H9 (cell line): Measurements from ENCODE around the gene CLIC3. TPM values are rescaled to one million over a fixed set of nuclear protein-coding genes. Genes with fewer than 3 reads are reported as not detected.

Experiments used
- DNase-seq: peaks from one replicate; pipeline ENCODE4 v3.0.0-alpha.2; 2017
- H2AFZ ChIP-seq: one replicate; pipeline ENCODE4 v1.6.1; 2013; ENCODE audit warnings: mild to moderate bottlenecking, low read length, control low read depth, moderate library complexity
- H2AK5ac ChIP-seq: 2 replicates; pipeline ENCODE4 v1.6.1; 2013; ENCODE audit warnings: low read length, control low read depth, mixed read lengths; ENCODE audit not compliant: insufficient read length
- H2BK120ac ChIP-seq: one replicate; pipeline ENCODE4 v1.6.1; 2013; ENCODE audit warnings: low read depth, mild to moderate bottlenecking, low read length, control low read depth, inconsistent platforms; ENCODE audit not compliant: poor library complexity, severe bottlenecking
- H2BK12ac ChIP-seq: 2 replicates; pipeline ENCODE4 v1.6.1; 2013; ENCODE audit warnings: low read length, control low read depth, mixed read lengths, low read depth; ENCODE audit not compliant: insufficient read length
- H2BK15ac ChIP-seq: 2 replicates; pipeline ENCODE4 v1.6.1; 2013; ENCODE audit warnings: low read depth, low read length, control low read depth
- H2BK20ac ChIP-seq: one replicate; pipeline ENCODE4 v1.6.1; 2013; ENCODE audit warnings: low read depth, mild to moderate bottlenecking, low read length, control low read depth, inconsistent platforms; ENCODE audit not compliant: poor library complexity, severe bottlenecking
- H2BK5ac ChIP-seq: 2 replicates; pipeline ENCODE4 v1.6.1; 2013; ENCODE audit warnings: low read length, control low read depth, mixed read lengths; ENCODE audit not compliant: insufficient read length
- H3K14ac ChIP-seq: 2 replicates; pipeline ENCODE4 v1.6.1; 2013; ENCODE audit warnings: low read length, control low read depth; ENCODE audit not compliant: insufficient read depth
- H3K18ac ChIP-seq: 2 replicates; pipeline ENCODE4 v1.6.1; 2013; ENCODE audit warnings: low read depth, mild to moderate bottlenecking, mixed read lengths, low read length, control low read depth; ENCODE audit not compliant: insufficient read length
- H3K23ac ChIP-seq: 2 replicates; pipeline ENCODE4 v1.6.1; 2013; ENCODE audit warnings: low read length, control low read depth, mixed read lengths, low read depth; ENCODE audit not compliant: insufficient read length
- H3K23me2 ChIP-seq: 2 replicates; pipeline ENCODE4 v1.6.1; 2013; ENCODE audit warnings: low read depth, mild to moderate bottlenecking, mixed read lengths, low read length, control low read depth; ENCODE audit not compliant: insufficient read length, poor library complexity, severe bottlenecking
- H3K27ac ChIP-seq: 2 replicates; pipeline ENCODE4 v1.5.1; 2013; ENCODE audit warnings: low read length, control low read depth, mixed read lengths, low read depth; ENCODE audit not compliant: insufficient read length
- H3K27me3 ChIP-seq: 2 replicates; pipeline ENCODE4 v1.6.1; 2013; ENCODE audit warnings: low read length, control low read depth, inconsistent platforms; ENCODE audit not compliant: insufficient read depth
- H3K4ac ChIP-seq: 2 replicates; pipeline ENCODE4 v1.6.1; 2013; ENCODE audit warnings: low read depth, mild to moderate bottlenecking, control low read depth, inconsistent platforms, low read length, moderate library complexity
- H3K4me1 ChIP-seq: 2 replicates; pipeline ENCODE4 v1.6.1; 2013; ENCODE audit warnings: low read length, control low read depth, inconsistent platforms; ENCODE audit not compliant: insufficient read depth
- H3K4me2 ChIP-seq: 2 replicates; pipeline ENCODE4 v1.6.1; 2013; ENCODE audit warnings: low read length, control low read depth, mixed read lengths; ENCODE audit not compliant: insufficient read length, insufficient read depth
- H3K56ac ChIP-seq: 2 replicates; pipeline ENCODE4 v1.6.1; 2013; ENCODE audit warnings: low read depth, mild to moderate bottlenecking, mixed read lengths, low read length, control low read depth; ENCODE audit not compliant: insufficient read length
- H3K79me1 ChIP-seq: 2 replicates; pipeline ENCODE4 v1.6.1; 2013; ENCODE audit warnings: low read depth, mild to moderate bottlenecking, moderate library complexity, low read length, control low read depth, inconsistent platforms; ENCODE audit not compliant: insufficient read depth, poor library complexity, severe bottlenecking
- H3K79me2 ChIP-seq: 2 replicates; pipeline ENCODE4 v1.6.1; 2013; ENCODE audit warnings: low read length, control low read depth, inconsistent platforms; ENCODE audit not compliant: insufficient read depth
- H3K9ac ChIP-seq: 2 replicates; pipeline ENCODE4 v1.6.1; 2013; ENCODE audit warnings: low read length, control low read depth, mixed read lengths; ENCODE audit not compliant: insufficient read length; ENCODE audit errors: extremely low read depth
- H3K9me3 ChIP-seq: one replicate; pipeline ENCODE4 v1.6.1; 2013; ENCODE audit warnings: low read depth, low read length, inconsistent platforms; ENCODE audit not compliant: control insufficient read depth
- H3T11ph ChIP-seq: one replicate; pipeline ENCODE4 v1.6.1; 2013; ENCODE audit warnings: mild to moderate bottlenecking, low read length, control low read depth, inconsistent platforms
- H4K20me1 ChIP-seq: one replicate; pipeline ENCODE4 v1.6.1; 2013; ENCODE audit not compliant: control insufficient read depth, insufficient read length, insufficient read depth
- H4K5ac ChIP-seq: 2 replicates; pipeline ENCODE4 v1.6.1; 2013; ENCODE audit warnings: low read depth, mild to moderate bottlenecking, mixed read lengths, low read length, control low read depth; ENCODE audit not compliant: insufficient read length
- H4K8ac ChIP-seq: replicated peaks from 2 replicates; pipeline ENCODE4 v1.6.1; 2013; ENCODE audit warnings: low read length, control low read depth, mixed read lengths, low read depth; ENCODE audit not compliant: insufficient read length
- H4K91ac ChIP-seq: 2 replicates; pipeline ENCODE4 v1.6.1; 2013; ENCODE audit warnings: low read depth, mild to moderate bottlenecking, moderate library complexity, mixed read lengths, low read length, control low read depth; ENCODE audit not compliant: insufficient read length
- H3K27ac Mint-ChIP-seq, 3 experiments: 2 replicates in 2 of 3; 3 replicates in 1 of 3; pipeline ENCODE4 v1.8.0; 2020 to 2021; ENCODE audit warnings: mixed read lengths in 3 of 3, mild to moderate bottlenecking in 1 of 3, moderate library complexity in 1 of 3
- H3K27me3 Mint-ChIP-seq: 2 replicates; pipeline ENCODE4 v1.8.0; 2021; ENCODE audit warnings: low read depth, mild to moderate bottlenecking, moderate library complexity, mixed read lengths
- H3K36me3 Mint-ChIP-seq, 3 experiments: 2 replicates in 2 of 3; 3 replicates in 1 of 3; pipeline ENCODE4 v1.8.0; 2020 to 2021; ENCODE audit warnings: low read depth in 3 of 3, mixed read lengths in 3 of 3; ENCODE audit not compliant: insufficient read depth in 1 of 3
- H3K4me1 Mint-ChIP-seq, 2 experiments: 2 replicates each; pipeline ENCODE4 v1.8.0; 2020; ENCODE audit warnings: mixed read lengths in 2 of 2
- H3K4me3 Mint-ChIP-seq, 2 experiments: 2 replicates in 1 of 2; 3 replicates in 1 of 2; pipeline ENCODE4 v1.8.0; 2020 to 2021; ENCODE audit warnings: mild to moderate bottlenecking in 2 of 2, mixed read lengths in 2 of 2, moderate library complexity in 1 of 2
- H3K9me3 Mint-ChIP-seq, 2 experiments: 2 replicates in 1 of 2; 3 replicates in 1 of 2; pipeline ENCODE4 v1.8.0; 2020; ENCODE audit warnings: mild to moderate bottlenecking in 2 of 2, mixed read lengths in 2 of 2, moderate library complexity in 1 of 2
- WGBS: extraction: QIAGEN DNeasy Blood & Tissue Kit; methylation state at CpG from one replicate; pipeline ENCODE4 v1.1.7; 2013; ENCODE audit warnings: missing lambda C conversion rate, low lambda C conversion rate, mixed read lengths; ENCODE audit not compliant: insufficient read length; ENCODE audit errors: extremely low coverage; 5-methylcytosine and 5-hydroxymethylcytosine counted together
- total RNA-seq: library from RNA; stranded (reverse); gene quantifications from 2 replicates; pipeline ENCODE4 v1.2.1, GENCODE V29; 2021
- TF ChIP-seq, protein P1 (sequence below): fragments of 200-600 bp; sonication (generic); conservative IDR thresholded peaks from 3 replicates; pipeline ENCODE4 v1.8.0; 2021; ENCODE audit warnings: antibody characterized with exemption, mild to moderate bottlenecking

Gene CLIC3
- total RNA-seq, 1 experiment from 2014 or later, result 0.31 TPM

DNA sequence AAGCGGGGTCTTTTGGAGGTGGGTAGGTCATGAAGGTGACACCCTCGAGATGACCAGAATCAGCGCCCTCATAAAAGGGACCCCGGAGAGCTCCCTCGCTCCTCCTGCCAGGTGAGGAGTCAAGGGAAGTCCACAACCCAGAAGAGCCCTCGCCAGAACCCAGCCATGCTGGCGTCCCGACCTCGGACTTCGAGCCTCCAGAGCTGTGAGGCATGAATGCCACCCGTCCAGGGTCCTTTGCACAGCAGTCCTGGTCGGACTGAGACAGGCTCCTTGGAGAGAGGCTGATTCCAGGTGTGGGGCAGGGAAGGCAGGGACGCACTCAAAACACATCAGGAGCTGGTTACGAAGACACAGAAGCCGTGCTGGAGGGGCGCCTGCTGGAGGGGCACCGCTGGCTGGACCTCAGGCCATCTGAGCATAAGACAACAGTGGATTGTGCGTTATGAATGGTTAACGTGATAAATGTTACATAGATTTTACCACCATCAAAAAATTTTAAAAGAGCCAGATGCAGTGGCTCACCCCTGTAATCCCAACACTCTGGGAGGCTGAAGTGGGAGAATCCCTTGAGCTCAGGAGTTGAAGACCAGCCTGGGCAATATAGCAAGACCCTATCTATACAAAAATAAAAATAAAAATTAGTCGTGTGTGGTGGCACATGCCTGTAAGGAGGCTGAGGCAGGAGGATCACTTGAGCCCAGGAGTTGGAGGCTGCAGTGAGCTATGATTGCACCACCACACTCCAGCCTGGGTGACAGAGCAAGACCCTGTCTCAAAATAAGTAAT, 5.7 kb upstream of the CLIC3 start:
- no peaks in the 10 kb centered on the region for H3K79me1 ChIP-seq
- no peak overlapping the region for H4K5ac ChIP-seq
- Mint-ChIP-seq H3K4me3 (no peak overlapping the region), H3K9me3 (peaks cover 16 to 19% of the 10 kb centered on the region in 2 experiments), H3K27me3 (peaks cover 15% of the 10 kb centered on the region), H3K4me1 (peaks cover 5 to 8% of the 10 kb centered on the region in 2 experiments), H3K36me3 (peaks cover 3 to 6% (median 5%) of the 10 kb centered on the region in 3 experiments; a peak in 5 of 7 replicates), H3K27ac (no peak overlapping the region)
- no peak overlapping the region for H4K8ac ChIP-seq
- H3K4ac ChIP-seq, result no peak overlapping the region
- H2AFZ ChIP-seq, result no peak overlapping the region
- H4K20me1 ChIP-seq, result no peaks in the 10 kb centered on the region
- H3K14ac ChIP-seq, result no peak overlapping the region
- H3K4me1 ChIP-seq, result no peaks in the 10 kb centered on the region
- H2BK12ac ChIP-seq, result no peak overlapping the region
- no peak overlapping the region for H2BK15ac ChIP-seq
- no peaks in the 10 kb centered on the region for H3K23me2 ChIP-seq
- H3K79me2 ChIP-seq, result no peaks in the 10 kb centered on the region
- no peaks in the 10 kb centered on the region for H3K9me3 ChIP-seq
- no peak overlapping the region for H3K18ac ChIP-seq
- H3K27me3 ChIP-seq, result no peaks in the 10 kb centered on the region
- H3K56ac ChIP-seq, result no peak overlapping the region
- no peak overlapping the region for H2BK120ac ChIP-seq
- no peak overlapping the region for H2AK5ac ChIP-seq
- WGBS, result no CpG with 5 or more reads among the region's 20 CpGs
- TF ChIP-seq, protein P1, sequence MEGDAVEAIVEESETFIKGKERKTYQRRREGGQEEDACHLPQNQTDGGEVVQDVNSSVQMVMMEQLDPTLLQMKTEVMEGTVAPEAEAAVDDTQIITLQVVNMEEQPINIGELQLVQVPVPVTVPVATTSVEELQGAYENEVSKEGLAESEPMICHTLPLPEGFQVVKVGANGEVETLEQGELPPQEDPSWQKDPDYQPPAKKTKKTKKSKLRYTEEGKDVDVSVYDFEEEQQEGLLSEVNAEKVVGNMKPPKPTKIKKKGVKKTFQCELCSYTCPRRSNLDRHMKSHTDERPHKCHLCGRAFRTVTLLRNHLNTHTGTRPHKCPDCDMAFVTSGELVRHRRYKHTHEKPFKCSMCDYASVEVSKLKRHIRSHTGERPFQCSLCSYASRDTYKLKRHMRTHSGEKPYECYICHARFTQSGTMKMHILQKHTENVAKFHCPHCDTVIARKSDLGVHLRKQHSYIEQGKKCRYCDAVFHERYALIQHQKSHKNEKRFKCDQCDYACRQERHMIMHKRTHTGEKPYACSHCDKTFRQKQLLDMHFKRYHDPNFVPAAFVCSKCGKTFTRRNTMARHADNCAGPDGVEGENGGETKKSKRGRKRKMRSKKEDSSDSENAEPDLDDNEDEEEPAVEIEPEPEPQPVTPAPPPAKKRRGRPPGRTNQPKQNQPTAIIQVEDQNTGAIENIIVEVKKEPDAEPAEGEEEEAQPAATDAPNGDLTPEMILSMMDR, result no peak
- no peak overlapping the region for H4K91ac ChIP-seq
- no peak overlapping the region for H3K9ac ChIP-seq
- H2BK5ac ChIP-seq, result no peak overlapping the region
- H3K23ac ChIP-seq, result no peak overlapping the region
- no peak overlapping the region for H3T11ph ChIP-seq
- DNase-seq, result no peak
- H2BK20ac ChIP-seq, result no peak overlapping the region
- no peak overlapping the region for H3K4me2 ChIP-seq
- no peak overlapping the region for H3K27ac ChIP-seq
